A673 (cell line): ENCODE results near the gene LIMS2.

Experiments used
- EZH2 ChIP-seq: fragments of 200-600 bp; sonication (generic); IDR thresholded peaks from 2 replicates; pipeline ENCODE4 v1.6.1; 2017; ENCODE audit warnings: borderline replicate concordance, low read depth, mild to moderate bottlenecking, mixed read lengths, antibody characterized with exemption, low read length; ENCODE audit not compliant: poor library complexity, severe bottlenecking
- TF ChIP-seq, protein P1 (sequence below): fragments of 300-800, 200-600 bp; sonication (generic); conservative IDR thresholded peaks from 2 replicates; pipeline ENCODE4 v1.5.1; 2017; ENCODE audit warnings: low read depth, mild to moderate bottlenecking, antibody characterized with exemption, low read length, moderate library complexity, mixed read lengths

DNA sequence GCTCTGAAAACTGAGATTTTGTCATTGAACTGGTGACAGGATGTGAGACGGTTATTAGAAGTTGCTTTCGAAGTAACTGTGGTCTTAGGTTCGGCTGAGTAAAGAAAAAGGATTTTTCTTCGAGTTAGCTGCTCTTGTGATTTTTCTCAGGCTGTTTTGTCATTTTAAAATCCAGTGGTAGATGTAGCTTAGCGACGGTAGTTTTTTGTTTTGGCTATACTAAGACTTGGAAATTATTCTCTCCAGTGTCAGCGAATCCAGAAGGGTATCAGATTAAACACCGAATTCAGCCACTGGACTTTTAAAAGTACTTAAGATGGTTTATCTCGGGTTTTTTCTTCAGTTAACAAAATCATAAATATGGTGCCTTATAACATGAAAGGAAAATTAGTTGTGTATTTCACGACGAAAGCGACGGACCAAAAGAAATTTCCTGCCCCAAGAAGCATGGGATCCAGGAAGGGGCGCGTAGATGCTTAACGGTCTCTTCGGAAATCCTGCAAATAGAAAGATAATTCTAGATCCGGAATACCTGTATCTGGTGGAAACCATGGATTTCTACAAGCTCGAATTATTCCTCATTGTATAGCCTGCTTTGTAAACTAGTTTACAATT, 27.2 kb upstream of the LIMS2 start:
- TF ChIP-seq EZH2: no peak
- TF ChIP-seq, protein P1, sequence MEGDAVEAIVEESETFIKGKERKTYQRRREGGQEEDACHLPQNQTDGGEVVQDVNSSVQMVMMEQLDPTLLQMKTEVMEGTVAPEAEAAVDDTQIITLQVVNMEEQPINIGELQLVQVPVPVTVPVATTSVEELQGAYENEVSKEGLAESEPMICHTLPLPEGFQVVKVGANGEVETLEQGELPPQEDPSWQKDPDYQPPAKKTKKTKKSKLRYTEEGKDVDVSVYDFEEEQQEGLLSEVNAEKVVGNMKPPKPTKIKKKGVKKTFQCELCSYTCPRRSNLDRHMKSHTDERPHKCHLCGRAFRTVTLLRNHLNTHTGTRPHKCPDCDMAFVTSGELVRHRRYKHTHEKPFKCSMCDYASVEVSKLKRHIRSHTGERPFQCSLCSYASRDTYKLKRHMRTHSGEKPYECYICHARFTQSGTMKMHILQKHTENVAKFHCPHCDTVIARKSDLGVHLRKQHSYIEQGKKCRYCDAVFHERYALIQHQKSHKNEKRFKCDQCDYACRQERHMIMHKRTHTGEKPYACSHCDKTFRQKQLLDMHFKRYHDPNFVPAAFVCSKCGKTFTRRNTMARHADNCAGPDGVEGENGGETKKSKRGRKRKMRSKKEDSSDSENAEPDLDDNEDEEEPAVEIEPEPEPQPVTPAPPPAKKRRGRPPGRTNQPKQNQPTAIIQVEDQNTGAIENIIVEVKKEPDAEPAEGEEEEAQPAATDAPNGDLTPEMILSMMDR: 0 out of 2 replicates have a peak, but pooled peaks have one; percentile 4
